Activated T-cell treated with anti-CD3 and anti-CD28 coated beads for 48 hours (primary cell): ENCODE results near the gene HOXC10.

Source experiments
- DNase-seq: peaks from one replicate; pipeline ENCODE4 v3.0.0-alpha.2; 2020; ENCODE audit warnings: low read depth

HOXC10 gene

DNA sequence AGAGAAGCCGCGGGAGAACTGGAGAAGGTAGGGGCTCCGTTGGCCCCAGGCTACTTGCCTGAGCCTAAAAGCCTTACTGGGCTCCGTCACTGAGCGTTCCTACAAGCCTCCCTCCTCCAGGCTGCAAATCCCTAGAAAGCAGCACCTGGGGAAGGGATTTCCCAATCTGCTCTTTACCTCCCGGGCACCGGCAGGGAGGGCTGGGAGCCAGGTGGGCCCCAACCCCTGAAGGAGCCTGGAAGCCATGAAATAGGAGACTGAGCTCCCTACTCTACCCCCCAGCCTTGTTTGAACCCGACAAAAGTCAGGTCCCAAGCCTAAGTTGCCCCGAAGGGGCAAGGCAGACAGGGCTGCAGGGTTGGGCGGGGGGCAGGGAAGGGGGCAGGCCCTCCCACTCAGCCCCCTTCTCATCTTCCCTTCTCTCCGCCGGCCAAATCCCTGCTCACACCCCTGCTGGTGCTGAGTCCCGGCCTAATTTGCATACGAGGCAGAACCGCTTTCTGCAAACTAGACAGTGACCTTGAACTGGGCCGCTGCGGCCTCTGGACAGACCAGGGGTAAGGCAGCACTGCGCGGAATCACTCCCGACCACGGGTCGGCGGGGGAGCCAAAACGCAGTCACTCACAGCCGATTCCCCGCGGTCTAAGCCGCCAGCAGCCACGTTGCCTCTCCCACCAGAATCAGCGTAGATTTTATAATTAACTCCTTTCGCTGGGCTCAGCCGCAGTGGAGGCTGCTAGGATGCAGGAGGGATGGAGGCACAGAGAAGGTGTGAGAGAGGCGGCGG lies 34.0 kb upstream of the HOXC10 start:
- no peak for DNase-seq

DNA sequence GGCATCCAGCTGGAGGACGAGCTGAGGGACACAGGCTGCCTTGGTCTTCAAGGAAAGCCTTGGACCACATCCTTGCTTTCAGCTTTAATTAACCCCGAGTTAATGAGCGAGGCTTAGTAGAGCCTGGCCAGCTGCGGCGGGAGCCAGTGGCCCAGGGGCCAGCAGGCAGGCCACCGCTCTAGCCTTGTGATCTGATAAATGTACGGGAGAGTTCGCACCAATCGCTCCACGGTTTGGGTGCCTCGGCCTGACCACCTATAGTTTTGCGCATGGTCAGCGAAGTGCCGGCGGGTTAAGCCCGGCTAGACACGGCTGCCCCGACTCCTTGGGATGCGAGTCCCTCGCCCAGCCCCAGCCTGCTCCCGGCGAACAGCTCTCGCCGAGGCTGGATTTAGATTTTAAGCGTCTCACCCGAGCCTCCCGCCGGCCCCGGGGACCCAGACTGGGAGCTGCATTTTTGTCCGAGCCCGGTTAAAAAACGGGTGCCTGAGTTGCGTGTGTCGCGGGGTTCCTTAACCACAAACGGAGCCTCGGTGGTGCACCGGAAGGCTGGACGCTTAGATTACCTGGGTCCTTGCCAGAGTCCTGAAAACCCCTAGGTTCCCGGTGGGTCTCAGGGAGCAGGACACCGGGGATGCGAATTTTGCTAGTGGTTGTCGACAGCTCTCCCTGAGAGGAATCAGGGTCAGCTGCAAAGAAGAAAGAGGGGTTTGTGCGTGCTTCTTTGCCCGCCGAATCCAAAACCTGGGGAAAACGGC lies 33.2 kb upstream of the HOXC10 start:
- DNase-seq: no peak

DNA sequence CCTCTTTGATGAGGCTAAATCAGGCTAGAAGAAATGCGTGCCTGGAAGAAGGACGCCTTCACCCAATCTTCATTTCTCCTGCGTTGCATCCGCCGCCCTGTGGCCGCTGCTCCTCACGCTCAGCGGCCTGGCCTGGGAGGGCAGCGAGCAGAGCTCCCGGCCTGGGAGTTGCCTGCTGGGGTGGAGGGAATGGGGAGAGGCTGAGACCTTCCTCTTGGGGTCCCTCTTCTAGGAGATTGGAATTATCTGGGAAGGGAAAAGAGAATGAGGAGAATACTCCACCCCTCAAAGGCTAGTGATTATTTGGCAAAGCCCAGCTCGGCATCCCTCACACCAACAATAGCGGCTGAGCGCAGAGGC lies 32.6 kb upstream of the HOXC10 start:
- no peak for DNase-seq

DNA sequence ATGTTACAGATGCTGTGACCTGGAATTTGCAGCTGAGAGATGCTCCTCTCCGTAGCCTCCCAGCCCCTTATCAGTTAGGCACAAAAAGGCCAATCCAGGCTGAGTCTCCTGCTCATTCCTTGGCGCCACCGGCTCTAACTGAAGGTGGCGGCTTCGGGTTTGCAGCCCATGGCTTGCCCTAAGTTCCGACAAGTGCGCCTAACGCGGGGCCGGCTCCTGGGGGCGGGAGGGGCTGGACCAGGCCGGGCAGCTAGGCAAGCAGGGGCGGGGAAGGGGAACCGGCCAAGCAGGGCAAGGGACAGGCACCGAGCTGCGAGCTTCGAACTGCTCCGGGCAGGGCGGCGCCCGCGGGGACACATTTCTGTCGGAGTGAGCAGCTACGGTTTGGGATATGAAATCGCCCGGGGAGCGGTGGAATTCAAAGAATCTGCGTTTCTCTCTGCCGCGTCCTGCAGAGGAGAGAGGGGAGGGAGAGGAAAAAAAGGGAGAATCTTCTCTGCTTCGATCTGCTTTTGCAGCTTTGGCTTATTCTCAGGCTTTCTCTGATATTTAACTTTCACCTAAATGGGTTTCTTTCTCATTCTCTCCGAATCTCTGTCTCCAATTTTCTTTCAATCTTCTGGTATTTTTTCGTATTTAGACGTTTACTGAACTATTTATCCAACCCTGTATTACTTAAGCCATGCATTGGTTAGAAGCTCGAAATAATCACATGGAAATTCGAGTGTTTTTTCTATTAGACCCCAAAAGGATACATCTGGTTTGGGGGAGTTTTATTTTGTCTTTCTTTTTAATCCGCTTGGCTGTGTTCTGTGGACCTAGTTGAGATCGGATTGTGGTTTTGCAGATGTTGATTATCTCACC lies 31.8 kb upstream of the HOXC10 start:
- DNase-seq: no peak

DNA sequence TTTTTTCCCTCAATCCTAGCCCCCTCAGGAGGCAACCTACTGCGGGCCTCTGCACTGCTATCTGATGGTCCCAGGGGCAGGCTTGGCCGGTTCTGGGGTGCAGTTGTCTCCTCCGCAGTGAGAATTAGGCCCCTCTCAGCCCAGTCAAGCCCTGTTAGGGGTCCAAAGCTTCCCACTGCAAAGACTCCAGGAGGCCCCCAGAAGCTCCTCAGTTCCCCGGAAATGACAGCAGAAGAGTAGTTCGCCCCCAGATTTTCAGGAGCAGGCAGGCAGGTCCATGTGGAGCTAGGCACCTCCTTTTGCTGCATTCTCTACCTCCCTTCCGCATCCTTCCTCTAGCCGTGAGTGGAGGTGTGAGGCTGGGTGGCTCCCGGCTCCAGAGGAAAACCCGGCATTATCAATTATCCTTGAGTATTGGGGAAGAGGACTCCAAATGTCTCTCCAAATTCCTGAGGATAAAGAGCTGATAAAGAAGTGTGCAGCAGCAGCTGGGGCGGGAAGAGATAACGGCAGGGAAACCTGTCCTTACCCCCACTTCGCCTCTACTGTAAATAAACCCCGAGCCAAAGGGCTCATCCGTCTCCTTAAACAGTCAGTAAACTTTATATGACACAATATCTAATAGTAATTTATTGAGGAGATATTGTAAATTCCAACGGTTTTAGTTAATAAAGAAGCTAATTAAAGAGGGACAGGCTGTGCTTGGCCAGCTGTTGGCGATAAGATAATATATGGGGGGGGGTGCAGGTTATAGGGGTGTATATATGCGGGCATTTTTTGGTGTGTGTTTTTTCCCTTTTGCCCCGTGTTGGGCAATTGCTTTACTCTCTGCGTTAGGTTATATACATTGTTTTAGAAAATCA lies 30.9 kb upstream of the HOXC10 start:
- DNase-seq: no peak

DNA sequence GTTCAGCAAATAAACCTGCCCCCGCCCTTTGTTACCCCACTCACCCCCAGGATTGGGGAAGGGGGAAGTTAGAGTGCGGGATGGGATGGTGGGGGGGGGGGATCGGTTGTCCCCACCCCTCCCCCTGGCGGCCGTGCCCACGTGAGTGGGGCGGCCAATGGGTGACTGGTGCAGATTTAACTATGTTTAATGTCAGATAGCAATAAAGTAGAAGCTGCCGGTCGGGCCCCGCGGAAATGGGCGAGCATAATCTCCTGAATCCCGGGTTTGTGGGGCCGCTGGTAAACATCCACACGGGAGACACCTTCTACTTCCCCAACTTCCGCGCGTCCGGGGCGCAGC lies 30.3 kb upstream of the HOXC10 start, which contains the start of gene HOXC12:
TSS of gene HOXC12 (plus strand) at position 210 of the 342 bp plus-strand sequence. CDS start at position 237, 27 bp downstream.
- no peak for DNase-seq

DNA sequence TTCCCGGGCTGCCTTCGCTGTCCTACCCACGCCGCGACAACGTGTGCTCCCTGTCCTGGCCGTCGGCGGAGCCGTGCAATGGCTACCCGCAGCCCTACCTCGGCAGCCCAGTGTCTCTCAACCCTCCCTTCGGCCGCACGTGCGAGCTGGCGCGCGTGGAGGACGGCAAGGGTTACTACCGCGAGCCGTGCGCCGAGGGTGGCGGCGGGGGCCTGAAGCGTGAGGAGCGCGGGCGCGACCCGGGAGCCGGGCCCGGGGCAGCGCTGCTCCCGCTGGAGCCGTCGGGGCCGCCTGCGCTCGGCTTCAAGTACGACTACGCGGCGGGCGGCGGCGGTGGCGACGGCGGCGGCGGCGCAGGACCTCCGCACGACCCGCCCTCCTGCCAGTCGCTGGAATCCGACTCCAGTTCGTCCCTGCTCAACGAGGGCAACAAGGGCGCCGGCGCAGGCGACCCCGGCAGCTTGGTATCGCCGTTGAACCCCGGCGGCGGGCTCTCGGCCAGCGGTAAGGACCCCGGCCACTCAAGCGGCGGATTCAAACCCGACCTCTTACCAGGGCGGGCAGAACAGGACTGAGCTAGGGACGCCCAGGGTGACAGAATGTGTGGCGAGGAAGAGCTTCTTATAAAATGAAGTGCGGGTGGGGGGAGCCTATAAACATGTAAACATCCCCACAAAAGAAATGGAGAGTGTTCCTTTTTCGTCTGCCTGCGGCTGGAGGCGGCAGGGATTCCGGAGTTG lies 29.7 kb upstream of the HOXC10 start:
- no peak for DNase-seq

DNA sequence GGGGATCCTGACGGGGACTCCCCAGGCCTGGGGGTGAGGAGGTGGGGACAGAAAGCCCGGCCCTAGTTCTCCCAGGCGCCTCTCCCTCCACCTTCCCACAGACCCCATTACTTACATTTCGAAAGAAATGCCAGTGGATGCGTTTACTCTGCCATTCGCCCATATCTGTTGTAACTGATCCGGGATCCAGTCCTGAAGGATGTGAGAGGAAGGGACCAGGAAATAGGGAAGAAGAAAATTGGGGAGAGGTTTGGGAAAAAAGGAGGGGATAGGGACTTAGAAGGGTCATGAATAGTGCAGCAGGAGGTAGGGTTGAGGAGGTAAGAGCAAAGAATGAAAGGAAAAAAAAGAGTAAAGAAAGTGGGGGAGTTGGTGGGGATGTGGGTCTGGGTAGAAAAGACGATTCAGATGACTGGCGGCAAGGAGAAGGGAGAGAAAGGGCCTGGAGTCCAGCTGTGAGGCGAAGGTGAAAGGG lies 29.1 kb upstream of the HOXC10 start:
- DNase-seq: no peak

DNA sequence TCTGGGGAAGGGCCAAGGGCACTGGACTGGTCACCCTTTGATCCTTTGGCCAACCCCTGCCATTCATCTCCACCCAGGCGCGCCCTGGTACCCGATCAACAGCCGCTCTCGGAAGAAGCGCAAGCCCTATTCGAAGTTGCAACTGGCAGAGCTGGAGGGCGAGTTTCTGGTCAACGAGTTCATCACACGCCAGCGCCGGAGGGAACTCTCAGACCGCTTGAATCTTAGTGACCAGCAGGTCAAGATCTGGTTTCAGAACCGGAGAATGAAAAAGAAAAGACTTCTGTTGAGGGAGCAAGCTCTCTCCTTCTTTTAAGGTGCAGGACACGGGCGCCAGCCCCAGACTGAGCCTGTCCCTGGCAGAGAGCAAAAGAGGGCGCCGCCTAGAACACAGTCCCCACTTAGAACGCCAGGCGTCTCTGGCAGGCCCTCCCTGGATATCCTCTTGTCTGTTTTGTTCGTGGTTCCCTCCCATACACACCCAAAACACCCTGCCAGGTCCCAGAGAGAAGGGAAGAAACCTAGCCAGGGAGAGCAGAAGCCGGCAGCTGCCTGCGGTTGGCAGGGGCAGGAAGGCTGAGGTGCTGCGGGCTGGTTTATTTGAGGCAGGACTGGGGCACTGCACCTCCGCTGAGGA lies 28.6 kb upstream of the HOXC10 start:
- DNase-seq: no peak

DNA sequence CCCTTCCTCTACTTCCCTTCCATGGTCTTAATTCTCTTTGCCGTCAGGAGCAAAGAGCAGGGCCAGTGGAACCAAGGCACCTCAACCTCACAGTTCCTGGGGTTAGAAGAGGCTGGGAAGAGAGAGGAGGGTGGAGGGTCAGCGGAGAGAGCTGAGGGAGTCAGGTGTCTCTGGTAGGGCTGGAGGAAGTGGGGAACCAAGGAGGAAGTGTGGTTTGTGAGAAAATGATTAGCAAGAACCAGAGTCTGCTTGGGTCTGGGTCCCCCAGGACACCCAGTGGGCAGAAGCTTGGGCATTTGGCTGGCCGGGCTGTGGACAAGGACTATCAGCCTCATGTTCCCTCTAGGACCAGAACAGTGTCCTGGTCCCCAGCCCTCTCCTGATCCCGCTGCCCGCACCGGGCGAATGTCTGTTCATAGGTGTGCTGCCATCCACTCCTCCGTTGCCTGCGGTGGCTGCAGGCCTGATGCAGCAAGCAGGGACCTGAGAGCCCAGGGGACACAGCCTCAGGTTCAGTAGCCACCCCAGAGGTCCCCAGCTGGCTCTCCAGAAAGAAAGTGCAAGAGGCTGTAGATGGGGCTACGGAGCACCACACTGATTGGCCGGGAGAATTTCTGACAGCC lies 27.9 kb upstream of the HOXC10 start:
- DNase-seq: no peak

DNA sequence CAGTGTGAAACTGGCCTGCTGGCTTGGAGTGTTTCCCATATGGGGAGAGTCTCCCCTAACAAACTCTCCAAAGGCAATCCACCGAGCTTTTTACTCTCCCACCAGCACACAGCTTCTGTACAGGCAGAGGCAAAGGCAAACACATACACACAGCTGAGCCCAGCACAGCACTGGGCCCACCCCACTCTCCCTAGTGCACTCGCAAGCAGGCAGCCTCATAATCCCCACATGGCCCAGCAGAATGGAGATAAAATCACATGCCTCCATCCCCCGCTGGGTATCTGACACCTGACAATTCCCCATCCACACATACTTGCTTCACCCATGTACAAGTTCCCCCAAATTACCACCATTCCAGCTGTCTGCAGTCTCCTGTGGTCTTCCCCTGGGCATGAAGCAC lies 26.8 kb upstream of the HOXC10 start:
- no peak for DNase-seq

DNA sequence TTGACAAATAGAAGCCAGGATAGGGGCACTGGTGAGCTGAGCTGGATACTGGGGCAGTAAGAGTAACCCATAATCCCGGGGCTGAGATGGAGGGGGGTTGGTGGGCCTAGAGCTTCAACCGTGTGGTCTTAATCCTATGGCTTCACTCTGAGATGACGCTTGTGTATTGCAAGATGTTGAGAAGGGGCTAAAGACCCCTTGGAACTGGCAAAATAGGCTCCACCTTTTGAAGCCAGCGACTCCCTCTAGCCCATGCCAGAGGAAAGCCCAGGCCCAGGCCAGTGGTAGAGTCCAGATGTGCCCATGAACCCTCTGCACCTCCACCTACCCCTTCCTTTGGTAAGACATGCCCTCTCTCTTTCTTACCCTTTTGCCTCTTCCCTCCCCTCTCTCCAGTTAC lies 25.6 kb upstream of the HOXC10 start:
- no peak for DNase-seq

DNA sequence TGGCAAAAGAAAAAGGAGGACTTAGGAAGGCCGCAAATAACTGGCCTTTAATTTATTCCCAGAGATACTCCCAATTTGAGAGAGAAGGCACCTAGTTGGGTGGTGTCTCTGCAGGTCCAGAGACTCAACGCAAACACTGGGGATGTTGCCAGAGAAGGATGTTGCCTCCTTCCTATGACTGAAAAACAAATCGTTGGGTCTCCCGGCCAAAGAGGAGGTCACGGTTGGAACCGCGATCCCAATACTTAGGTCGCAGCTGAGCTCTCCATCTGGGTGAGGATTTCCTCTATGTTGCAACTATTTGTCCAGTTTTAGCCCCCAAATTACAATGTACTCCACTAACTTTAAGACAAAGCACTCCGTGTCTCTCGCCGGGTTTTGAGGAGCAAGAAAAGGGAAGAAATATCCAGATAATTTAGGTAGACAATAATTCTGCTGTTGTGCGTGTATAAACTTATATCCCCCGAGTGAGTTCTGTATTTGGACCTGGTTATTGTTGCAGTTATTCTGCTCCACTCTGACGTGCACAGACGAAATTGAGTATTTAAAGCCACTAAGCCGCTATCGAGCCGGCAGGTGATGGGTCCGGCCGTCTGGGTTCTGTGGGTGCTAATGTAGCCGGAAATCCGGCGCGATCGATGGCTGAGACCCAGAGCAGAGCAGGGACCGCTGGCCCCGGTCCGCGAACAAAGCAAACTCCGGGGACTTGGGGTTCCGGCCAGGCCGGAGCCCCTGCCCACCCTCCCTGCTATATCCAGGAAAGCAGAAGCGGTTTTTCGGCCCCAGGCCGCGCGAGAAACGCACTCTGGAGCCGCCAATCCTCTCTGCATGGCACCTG lies 24.5 kb upstream of the HOXC10 start:
- no peak for DNase-seq

DNA sequence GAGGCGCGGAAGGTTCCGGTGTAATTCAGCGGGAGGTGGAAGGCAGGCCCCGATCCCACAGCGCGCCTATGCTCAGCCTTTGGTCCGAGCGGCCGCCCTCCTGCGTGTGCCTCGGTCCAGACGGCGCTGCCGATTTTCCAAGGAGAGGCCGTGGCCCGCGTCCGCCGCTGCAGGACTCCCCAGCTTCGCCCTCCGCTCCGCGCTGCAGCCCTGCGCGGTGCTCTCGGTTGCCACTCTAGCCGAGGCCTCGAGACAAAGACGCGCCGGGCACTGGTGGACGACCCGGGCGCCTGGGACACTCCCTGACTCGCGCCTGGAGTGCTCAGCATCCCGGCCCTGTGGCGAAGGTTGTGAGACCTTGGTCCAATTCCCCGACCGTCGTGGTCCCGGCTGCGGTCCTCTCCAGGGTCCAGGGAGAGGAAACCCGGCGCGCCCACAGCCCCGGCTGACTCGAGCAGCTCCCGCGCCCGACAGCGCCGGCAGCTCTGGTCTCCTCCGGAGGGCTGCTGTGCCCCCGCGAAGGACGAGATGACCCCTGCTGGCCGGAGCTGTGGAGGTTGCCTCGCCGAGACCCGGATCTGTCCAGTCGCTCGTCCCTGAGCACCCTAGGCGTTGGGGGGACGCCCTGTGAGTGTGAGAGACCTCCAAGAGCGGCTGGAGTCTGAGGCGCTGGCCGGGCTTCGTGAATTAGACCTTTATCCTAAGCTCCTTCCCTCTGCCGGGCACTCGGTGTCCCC lies 23.8 kb upstream of the HOXC10 start:
- no peak for DNase-seq

DNA sequence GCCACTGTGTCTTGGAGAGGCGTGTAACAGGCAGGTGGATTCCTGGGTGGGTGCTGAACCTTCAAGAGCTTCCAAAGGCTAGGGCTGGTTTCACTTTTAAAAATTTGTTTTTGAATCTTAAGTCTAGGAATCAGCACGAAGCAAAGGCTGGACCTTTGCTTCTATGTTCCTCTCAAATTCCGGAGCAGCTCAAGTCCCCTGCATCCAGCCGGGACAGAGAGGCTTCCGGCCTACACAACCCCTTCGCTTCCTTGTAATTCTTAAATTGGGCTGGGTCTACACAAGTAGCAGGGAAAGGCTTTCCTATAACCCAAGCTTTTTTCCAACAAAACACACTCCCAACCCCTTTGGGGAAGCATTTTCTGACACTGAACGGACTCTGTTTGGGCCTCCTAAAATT lies 21.9 kb upstream of the HOXC10 start:
- no peak for DNase-seq

DNA sequence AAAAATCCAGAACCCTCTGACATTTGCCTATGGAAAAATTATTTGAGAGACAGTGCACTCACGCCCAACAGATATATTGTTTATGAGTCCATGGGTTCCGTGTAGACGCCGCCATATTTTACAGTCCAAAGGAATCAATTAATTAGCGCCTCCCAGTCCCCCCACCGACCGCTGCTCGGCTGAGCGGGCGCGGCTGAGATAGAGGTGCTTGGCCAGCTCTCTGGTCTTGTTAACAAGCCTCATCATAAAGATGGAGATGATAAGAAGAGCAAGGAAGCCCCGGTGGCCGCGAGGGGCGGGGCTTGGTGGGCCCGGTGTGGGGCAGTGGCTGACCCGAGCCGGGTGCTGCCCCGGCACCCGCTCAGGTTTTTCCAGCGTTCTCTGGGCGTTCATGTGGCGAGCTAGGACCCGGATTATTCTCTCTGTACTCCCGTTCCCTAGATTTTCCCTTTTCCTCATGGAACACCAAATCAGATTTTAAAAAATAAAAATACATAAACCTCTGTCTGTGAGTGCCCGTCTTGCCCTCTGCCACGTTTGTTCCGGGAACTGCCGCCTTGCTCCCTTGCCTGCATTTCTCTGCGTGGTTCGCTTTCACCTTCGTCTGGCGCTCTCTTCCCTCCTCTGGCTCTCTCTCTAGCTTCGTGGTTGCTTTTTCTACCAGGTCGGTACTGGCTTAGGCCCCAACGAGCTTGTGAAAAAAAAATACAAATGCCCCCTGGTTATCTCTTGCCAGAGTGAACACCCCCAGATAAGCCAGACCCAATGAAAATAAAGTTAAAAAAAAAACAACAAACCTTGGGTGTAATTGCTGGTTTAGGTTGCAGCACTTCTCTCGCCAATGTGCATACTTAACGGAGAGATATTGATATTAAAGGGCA lies 21.3 kb upstream of the HOXC10 start:
- DNase-seq: no peak

DNA sequence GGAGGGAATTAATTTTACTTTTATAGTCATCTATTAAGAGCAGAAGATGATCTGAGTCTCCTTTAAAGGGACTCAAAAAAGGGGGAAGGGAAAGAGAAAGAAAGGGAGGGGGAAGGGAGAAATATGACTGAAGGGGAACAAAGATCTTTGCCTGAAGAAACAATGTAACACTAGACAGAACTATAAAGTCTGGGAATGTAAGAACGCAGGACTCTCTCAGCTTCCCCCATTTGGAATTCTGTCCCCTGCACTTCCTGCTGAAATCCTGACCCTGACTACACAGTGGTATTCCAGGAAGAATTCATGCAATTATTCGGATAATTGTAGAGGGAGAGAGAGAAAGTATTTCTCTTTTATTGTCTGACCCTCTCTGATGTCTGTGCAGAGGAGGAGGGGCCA lies 20.6 kb upstream of the HOXC10 start:
- no peak for DNase-seq
